ENCODE data around the gene GID8.

GID8 gene

DNA sequence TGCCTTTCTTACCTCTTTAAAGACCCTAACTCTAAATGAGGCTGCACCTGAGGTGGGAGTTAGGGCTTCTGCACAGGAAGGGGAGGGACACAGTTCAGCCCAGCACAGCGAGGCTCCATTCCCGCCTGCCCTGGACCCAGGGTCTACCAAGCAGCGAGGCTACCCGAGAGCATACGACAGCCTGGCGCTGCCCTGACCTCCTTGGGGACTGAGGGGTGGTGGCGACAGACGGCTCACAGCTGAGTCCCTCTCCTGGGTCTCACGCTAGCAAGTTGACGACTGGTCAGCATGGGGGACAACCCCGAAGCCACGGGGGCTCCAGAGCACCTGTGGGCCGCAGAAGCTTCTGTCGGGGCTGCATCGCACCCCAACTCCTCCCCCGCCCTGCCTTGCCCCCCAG, 38.9 kb downstream of the GID8 start:
- WGBS = 91% methylated on average over 16 of the region's 16 CpGs
- H3K27ac ChIP-seq (ENCODE audit: low read depth, low read length) = no peak overlapping the region
- no peaks in the 10 kb centered on the region for H3K9me3 ChIP-seq (ENCODE audit: insufficient read depth, low read depth, low read length)
- no peak overlapping the region for H3K4me3 ChIP-seq (ENCODE audit: low read length)
- H3K36me3 ChIP-seq (ENCODE audit: insufficient read depth, low read length) = no peaks in the 10 kb centered on the region
- H3K9ac ChIP-seq (ENCODE audit: low read depth, low read length) = no peak overlapping the region
- H3K4me1 ChIP-seq (ENCODE audit: insufficient read depth, low read length) = peaks cover 20% of the 10 kb centered on the region
- H3K27me3 ChIP-seq (ENCODE audit: insufficient read depth, low read length) = peaks cover 51% of the 10 kb centered on the region

DNA sequence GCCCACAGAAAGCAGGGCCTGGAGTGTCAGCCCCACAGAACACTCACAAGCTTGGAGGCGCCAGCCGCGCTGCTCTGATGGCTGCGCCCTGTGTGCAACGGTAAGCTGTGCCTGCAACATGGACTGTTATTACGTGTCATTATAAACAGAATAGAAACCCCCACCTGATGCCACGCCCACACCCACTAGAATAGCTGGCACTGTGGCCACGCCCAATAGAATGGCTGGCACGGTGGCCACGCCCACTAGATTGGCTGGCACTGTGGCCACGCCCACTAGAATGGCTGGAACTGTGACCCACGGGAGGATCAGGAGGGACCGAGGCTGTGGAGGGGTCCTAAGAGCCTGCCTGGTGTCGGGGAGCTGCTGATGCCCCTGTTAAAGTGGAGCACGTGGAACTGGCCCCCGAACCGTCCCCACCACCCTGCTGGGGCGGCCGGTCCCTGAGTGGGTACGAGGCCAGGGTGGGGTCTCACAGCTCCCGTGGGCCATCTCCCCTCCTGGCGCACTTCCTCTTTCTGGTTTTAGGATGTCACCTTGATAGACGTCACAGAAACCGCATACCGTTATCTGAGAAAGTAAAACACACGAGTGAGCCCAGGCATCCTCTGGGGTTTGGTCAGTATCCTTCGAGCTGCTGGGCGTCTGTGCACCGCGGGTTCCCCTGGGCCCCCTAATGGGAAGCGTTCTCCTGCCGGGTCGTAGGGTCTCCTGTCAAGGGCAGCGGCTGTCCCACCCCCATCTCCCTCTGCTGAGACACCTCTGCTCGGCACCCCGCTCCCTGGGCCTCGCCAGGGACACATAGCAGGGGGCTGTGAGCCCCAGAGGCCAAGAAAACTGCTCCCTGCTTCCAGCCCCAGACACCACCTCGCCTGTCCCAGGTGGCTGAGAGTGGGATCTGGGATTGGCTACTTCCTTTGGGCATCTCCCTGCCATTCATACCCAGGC, 39.9 kb downstream of the GID8 start:
- Histone ChIP-seq H3K27ac (ENCODE audit: low read depth, low read length) (no peak overlapping the region), H3K9me3 (ENCODE audit: insufficient read depth, low read depth, low read length) (no peaks in the 10 kb centered on the region), H3K36me3 (ENCODE audit: insufficient read depth, low read length) (no peaks in the 10 kb centered on the region), H3K27me3 (ENCODE audit: insufficient read depth, low read length) (peaks cover 40% of the 10 kb centered on the region), H3K4me3 (ENCODE audit: low read length) (no peak overlapping the region), H3K4me1 (ENCODE audit: insufficient read depth, low read length) (peaks cover 19% of the 10 kb centered on the region), H3K9ac (ENCODE audit: low read depth, low read length) (no peak overlapping the region)
- WGBS = 89% methylated on average over 38 of the region's 38 CpGs

GRCh38 chr20:62978561-62978943, 40.6 kb downstream of the GID8 start:
- no peak overlapping the region for H3K4me3 ChIP-seq (ENCODE audit: low read length)

GRCh38 chr20:62979310-62979709, 41.4 kb downstream of the GID8 start:
- H3K4me1 ChIP-seq (ENCODE audit: insufficient read depth, low read length) = peaks cover 14% of the 10 kb centered on the region

More at GRCh38 chr20:62978561-62978943, 40.6 kb downstream of the GID8 start:
- H3K27ac ChIP-seq (ENCODE audit: low read depth, low read length) = no peak overlapping the region
- 91% methylated on average over 13 of the region's 13 CpGs for WGBS
- peaks cover 14% of the 10 kb centered on the region for H3K4me1 ChIP-seq (ENCODE audit: insufficient read depth, low read length)
- H3K36me3 ChIP-seq (ENCODE audit: insufficient read depth, low read length) = no peaks in the 10 kb centered on the region
- H3K27me3 ChIP-seq (ENCODE audit: insufficient read depth, low read length) = peaks cover 34% of the 10 kb centered on the region
- no peaks in the 10 kb centered on the region for H3K9me3 ChIP-seq (ENCODE audit: insufficient read depth, low read depth, low read length)
- H3K9ac ChIP-seq (ENCODE audit: low read depth, low read length) = no peak overlapping the region

GRCh38 chr20:62979876-62980373, 42.0 kb downstream of the GID8 start:
- Histone ChIP-seq H3K36me3 (ENCODE audit: insufficient read depth, low read length) (no peaks in the 10 kb centered on the region), H3K9ac (ENCODE audit: low read depth, low read length) (no peak overlapping the region), H3K27me3 (ENCODE audit: insufficient read depth, low read length) (peaks cover 20% of the 10 kb centered on the region), H3K27ac (ENCODE audit: low read depth, low read length) (no peak overlapping the region), H3K9me3 (ENCODE audit: insufficient read depth, low read depth, low read length) (no peaks in the 10 kb centered on the region), H3K4me3 (ENCODE audit: low read length) (no peak overlapping the region), H3K4me1 (ENCODE audit: insufficient read depth, low read length) (peaks cover 7% of the 10 kb centered on the region)
- 54% methylated on average over 19 of the region's 19 CpGs for WGBS

More at GRCh38 chr20:62979310-62979709, 41.4 kb downstream of the GID8 start:
- 83% methylated on average over 14 of the region's 14 CpGs for WGBS
- H3K27ac ChIP-seq (ENCODE audit: low read depth, low read length) = no peak overlapping the region
- H3K9me3 ChIP-seq (ENCODE audit: insufficient read depth, low read depth, low read length) = no peaks in the 10 kb centered on the region
- no peaks in the 10 kb centered on the region for H3K36me3 ChIP-seq (ENCODE audit: insufficient read depth, low read length)
- no peak overlapping the region for H3K4me3 ChIP-seq (ENCODE audit: low read length)
- H3K9ac ChIP-seq (ENCODE audit: low read depth, low read length) = no peak overlapping the region
- H3K27me3 ChIP-seq (ENCODE audit: insufficient read depth, low read length) = peaks cover 26% of the 10 kb centered on the region

DNA sequence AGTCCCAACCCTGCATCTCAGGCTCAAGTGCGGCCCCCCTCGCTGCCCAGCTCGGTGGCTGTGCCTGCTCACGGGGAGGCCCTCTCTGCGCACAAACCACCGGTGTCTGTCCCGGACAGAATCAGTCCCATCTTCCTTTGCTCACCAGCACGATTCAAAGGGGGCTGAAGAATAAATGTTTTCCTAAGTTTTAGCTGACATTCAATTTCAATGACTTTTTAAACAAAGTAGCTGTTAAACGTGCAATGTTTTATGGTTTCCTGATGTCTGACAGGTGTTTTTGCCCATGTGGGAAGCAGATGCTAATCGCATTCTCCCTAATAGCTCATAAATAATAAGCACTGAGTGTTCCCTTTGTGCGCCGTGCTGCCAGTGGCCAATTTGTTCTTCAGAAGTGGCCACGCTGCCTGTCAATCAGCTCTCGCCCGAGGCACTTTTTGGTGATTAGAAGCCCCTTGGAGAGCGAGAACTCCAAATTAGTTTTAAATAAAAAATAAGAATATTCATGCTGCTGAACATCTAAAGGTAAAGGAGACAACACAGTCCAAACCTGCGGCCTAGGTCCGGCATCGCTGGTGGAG, 42.5 kb downstream of the GID8 start:
- Histone ChIP-seq H3K27me3 (ENCODE audit: insufficient read depth, low read length) (peaks cover 15% of the 10 kb centered on the region), H3K27ac (ENCODE audit: low read depth, low read length) (no peak overlapping the region), H3K9ac (ENCODE audit: low read depth, low read length) (no peak overlapping the region), H3K36me3 (ENCODE audit: insufficient read depth, low read length) (no peaks in the 10 kb centered on the region), H3K4me3 (ENCODE audit: low read length) (no peak overlapping the region), H3K9me3 (ENCODE audit: insufficient read depth, low read depth, low read length) (no peaks in the 10 kb centered on the region), H3K4me1 (ENCODE audit: insufficient read depth, low read length) (peaks cover 3% of the 10 kb centered on the region; the same call in 1 of the 2 replicates)
- WGBS = 89% methylated on average over 18 of the region's 19 CpGs

DNA sequence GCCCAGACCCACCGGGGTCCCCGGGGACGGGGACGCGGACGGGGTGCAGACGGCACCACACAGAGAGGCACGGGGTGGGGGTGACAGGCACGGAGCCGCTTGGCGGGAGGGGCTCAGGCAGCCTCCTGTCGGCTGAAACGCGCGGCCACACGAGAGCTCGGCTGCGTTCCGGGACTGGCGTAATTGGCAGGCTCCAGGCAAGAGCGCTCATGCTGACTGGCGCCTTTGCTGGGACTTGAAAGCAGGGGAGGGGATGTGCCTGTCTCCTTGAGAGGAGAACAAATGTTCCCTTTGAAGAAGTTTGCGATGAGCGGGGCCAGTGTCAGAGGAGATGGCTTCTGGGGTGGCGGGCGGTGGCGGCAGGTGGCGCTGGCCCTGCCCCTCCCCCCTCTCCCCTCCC, 43.0 kb downstream of the GID8 start:
- Histone ChIP-seq H3K27ac (ENCODE audit: low read depth, low read length) (no peak overlapping the region), H3K36me3 (ENCODE audit: insufficient read depth, low read length) (no peaks in the 10 kb centered on the region), H3K9me3 (ENCODE audit: insufficient read depth, low read depth, low read length) (no peaks in the 10 kb centered on the region), H3K4me1 (ENCODE audit: insufficient read depth, low read length) (no peaks in the 10 kb centered on the region), H3K4me3 (ENCODE audit: low read length) (no peak overlapping the region), H3K9ac (ENCODE audit: low read depth, low read length) (no peak overlapping the region), H3K27me3 (ENCODE audit: insufficient read depth, low read length) (peaks cover 10% of the 10 kb centered on the region)
- WGBS = 66% methylated on average over 23 of the region's 28 CpGs

DNA sequence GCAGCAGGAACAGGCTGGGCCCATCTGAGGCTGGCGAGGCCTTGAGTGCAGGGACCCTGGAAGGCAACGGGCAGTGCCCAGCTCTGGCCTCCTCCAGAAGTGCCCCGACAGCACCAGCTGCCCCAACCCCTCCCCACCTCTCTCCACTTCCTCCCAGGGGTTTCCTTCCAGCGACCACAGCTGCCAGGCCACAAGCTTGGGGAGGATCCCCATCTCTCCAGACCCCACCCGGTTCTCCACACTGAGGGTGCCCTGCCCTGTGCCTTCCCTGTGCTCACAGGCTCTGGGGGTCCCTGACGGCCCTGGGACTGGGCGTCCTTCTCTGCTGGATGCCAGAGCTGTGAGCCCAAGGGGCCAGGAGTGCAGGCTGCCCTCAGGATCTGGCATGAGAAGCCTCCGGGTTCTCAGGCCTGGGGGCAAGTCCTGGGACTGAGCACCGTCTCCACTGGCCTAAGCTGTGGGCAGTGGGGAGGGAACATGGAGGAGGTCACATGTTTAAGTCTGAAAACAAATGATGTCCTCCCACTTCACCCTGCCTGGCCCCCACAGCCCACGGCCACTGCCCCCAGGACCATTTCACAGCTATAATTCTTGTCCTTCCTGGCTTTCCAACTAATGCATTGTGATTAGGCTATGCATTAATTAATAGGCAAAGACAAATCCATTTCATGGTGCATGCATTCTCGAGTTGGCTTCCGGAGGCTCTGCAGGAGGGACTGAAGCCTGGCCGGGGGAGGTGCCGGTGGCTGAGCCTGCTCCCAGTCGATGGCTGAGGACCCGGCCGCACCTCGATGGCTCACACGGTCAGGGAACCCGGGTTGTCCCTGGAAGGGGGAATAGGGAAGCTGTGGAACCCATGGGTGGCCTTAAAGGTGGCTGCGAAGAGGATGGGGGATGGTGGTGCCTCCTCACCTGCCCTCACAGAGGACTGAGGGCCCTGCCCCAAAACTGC, 44.5 kb downstream of the GID8 start:
- Histone ChIP-seq H3K4me3 (ENCODE audit: low read length) (no peak overlapping the region), H3K36me3 (ENCODE audit: insufficient read depth, low read length) (no peaks in the 10 kb centered on the region), H3K27me3 (ENCODE audit: insufficient read depth, low read length) (peaks cover 7% of the 10 kb centered on the region; the same call in 1 of the 2 replicates), H3K27ac (ENCODE audit: low read depth, low read length) (no peak overlapping the region), H3K9me3 (ENCODE audit: insufficient read depth, low read depth, low read length) (no peaks in the 10 kb centered on the region), H3K9ac (ENCODE audit: low read depth, low read length) (no peak overlapping the region), H3K4me1 (ENCODE audit: insufficient read depth, low read length) (peaks cover 7% of the 10 kb centered on the region)
- 79% methylated on average over 20 of the region's 21 CpGs for WGBS

GRCh38 chr20:62983210-62983609, 45.3 kb downstream of the GID8 start:
- Histone ChIP-seq H3K27me3 (ENCODE audit: insufficient read depth, low read length) (peaks cover 7% of the 10 kb centered on the region; the same call in 1 of the 2 replicates), H3K36me3 (ENCODE audit: insufficient read depth, low read length) (no peaks in the 10 kb centered on the region), H3K27ac (ENCODE audit: low read depth, low read length) (no peak overlapping the region), H3K4me1 (ENCODE audit: insufficient read depth, low read length) (peaks cover 7% of the 10 kb centered on the region), H3K9ac (ENCODE audit: low read depth, low read length) (no peak overlapping the region), H3K4me3 (ENCODE audit: low read length) (no peak overlapping the region), H3K9me3 (ENCODE audit: insufficient read depth, low read depth, low read length) (no peaks in the 10 kb centered on the region)
- 86% methylated on average over 6 of the region's 6 CpGs for WGBS

GRCh38 chr20:62984666-62985443, 46.9 kb downstream of the GID8 start:
- H3K36me3 ChIP-seq (ENCODE audit: insufficient read depth, low read length) = no peaks in the 10 kb centered on the region
- H3K27ac ChIP-seq (ENCODE audit: low read depth, low read length) = no peak overlapping the region
- WGBS = 86% methylated on average over 18 of the region's 18 CpGs
- H3K4me1 ChIP-seq (ENCODE audit: insufficient read depth, low read length) = peaks cover 7% of the 10 kb centered on the region
- H3K9me3 ChIP-seq (ENCODE audit: insufficient read depth, low read depth, low read length) = no peaks in the 10 kb centered on the region
- peaks cover 2% of the 10 kb centered on the region; the same call in 1 of the 2 replicates for H3K27me3 ChIP-seq (ENCODE audit: insufficient read depth, low read length)
- H3K9ac ChIP-seq (ENCODE audit: low read depth, low read length) = no peak overlapping the region
- H3K4me3 ChIP-seq (ENCODE audit: low read length) = no peak overlapping the region

Data from HUES64 (cell line).